ENCODE results near the gene WWOX. TPM values are rescaled to one million over a fixed set of nuclear protein-coding genes. Genes with fewer than 3 reads are reported as not detected.

WWOX gene
- total and polyA plus RNA-seq, 4 experiments from 2014 or later: 10.4 to 23.1 (median 17.5) TPM

DNA sequence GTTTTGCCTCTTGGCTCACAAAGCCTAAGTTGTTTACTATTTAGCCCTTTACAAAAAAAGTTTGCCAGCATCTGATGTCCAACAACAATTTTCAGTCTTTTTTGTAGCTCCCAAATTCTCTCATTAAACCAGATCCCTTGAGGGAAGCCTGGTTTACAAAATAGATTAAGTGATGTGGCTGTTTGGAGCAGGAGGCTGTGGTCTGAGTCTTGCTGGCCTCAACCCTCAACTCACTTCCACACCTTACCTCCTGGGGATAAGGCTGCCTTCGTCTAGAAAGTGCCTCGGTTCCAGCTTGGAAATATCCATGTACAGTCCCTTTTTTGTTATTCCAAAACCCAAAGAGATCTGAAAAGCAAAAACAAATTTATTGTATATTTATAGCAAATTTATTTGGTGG is 138.4 kb downstream of the WWOX start:
- Mint-ChIP-seq H3K4me1 (peaks cover 0 to 3% (median under 1%) of the 10 kb centered on the region in 4 donors), H3K9me3 (no peaks in the 10 kb centered on the region), H3K4me3 (no peak overlapping the region), H3K27ac (no peak overlapping the region), H3K27me3 (no peaks in the 10 kb centered on the region), H3K36me3 (peaks cover 0 to 9% of the 10 kb centered on the region in 2 donors)
- Histone ChIP-seq H3K36me3 (ENCODE audit: insufficient read depth, low read length) (no peaks in the 10 kb centered on the region), H3K4me1 (ENCODE audit: insufficient read depth, low read length) (no peaks in the 10 kb centered on the region), H3K9me3 (ENCODE audit: control insufficient read depth in 1 of 2, low read length in 2 of 2) (no peaks in the 10 kb centered on the region), H3K27me3 (ENCODE audit: insufficient read depth, low read length) (no peaks in the 10 kb centered on the region), H3K27ac (ENCODE audit: low read depth, low read length) (no peak overlapping the region), H3K4me3 (ENCODE audit: low read length in 2 of 2) (no peak overlapping the region)
- intact Hi-C loops (cut with micrococcal nuclease): no loop called here
- CTCF ChIA-PET (ENCODE audit: partially characterized antibody): interaction anchor here (0.6 kb wide), 1 partner anchor 16 kb away, joined by 3 read pairs; no protein-coding TSS in a partner anchor
- DNase-seq: no peak
- POLR2A ChIA-PET (ENCODE audit: partially characterized antibody): no interaction called here

DNA sequence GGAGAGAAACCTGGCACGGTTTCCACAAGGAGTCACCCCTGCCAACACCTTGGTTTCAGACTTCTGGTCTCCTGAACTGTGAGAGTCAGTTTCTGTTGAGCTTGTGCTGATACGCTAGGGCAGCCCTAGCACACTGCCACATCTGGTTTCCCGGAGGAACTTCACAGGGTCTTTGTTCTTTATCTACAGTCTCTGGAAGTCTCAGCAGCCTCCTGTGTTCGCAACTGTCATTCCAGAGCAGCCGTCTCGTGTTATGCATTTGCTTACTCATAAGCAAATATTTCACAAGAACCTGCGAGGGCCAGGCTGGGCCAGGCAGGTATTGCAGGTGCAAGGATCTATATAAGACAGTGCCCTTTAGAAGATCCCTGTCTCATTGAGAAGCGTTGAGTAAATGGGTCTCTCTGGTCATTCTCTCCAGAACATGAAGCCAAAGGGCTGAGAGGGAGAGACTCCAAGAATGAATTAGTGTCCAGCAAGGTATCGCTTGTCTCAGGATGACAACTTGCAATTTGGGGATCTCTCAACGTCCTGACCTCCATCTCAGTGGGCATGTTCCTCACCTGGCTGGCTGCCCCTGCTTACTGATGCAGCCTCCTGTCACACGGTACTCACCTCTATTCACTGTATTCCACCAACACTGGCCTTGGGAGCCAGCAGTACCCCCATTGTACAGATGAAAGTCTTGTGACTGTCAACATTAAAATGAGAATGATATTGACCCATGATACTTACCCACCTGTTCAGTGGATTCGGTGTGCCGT is 141.2 kb downstream of the WWOX start:
- ChIA-PET CTCF (ENCODE audit: partially characterized antibody) (no interaction called here), POLR2A (ENCODE audit: partially characterized antibody) (no interaction called here)
- H3K4me3 ChIP-seq (ENCODE audit: low read length in 2 of 2): no peak overlapping the region
- H3K9me3 ChIP-seq (ENCODE audit: control insufficient read depth in 1 of 2, low read length in 2 of 2): no peaks in the 10 kb centered on the region
- H3K27ac Mint-ChIP-seq: no peak overlapping the region
- no peaks in the 10 kb centered on the region for H3K9me3 Mint-ChIP-seq
- H3K27ac ChIP-seq (ENCODE audit: low read depth, low read length): no peak overlapping the region
- no peak overlapping the region for H3K4me3 Mint-ChIP-seq
- intact Hi-C loops (cut with micrococcal nuclease): no loop called here
- peaks cover 0 to 1% (median 0%) of the 10 kb centered on the region in 4 donors for H3K4me1 Mint-ChIP-seq
- H3K27me3 ChIP-seq (ENCODE audit: insufficient read depth, low read length): no peaks in the 10 kb centered on the region
- no peak for DNase-seq
- no peaks in the 10 kb centered on the region for H3K27me3 Mint-ChIP-seq
- H3K36me3 ChIP-seq (ENCODE audit: insufficient read depth, low read length): no peaks in the 10 kb centered on the region
- peaks cover 0 to 9% of the 10 kb centered on the region in 2 donors for H3K36me3 Mint-ChIP-seq
- no peaks in the 10 kb centered on the region for H3K4me1 ChIP-seq (ENCODE audit: insufficient read depth, low read length)

DNA sequence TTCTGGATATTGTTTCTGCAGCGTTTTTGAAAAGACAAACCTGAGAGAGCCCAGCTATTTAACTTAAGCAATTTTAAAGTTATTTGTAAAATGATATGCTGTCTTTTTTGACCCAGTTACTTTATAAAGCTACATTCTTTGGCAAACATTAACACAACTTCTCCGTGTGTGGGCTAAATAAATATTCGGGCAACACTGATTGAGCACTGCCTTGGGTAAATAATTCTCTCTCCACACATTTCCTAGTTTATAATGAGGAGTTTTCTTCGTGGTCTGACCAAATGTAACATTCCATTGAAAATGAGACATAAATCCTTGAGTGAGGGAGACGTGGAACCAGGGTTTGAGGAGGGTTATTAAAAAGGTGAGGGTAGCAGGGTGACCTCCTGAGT is 142.8 kb downstream of the WWOX start:
- no peaks in the 10 kb centered on the region for H3K36me3 ChIP-seq (ENCODE audit: insufficient read depth, low read length)
- Mint-ChIP-seq H3K4me1 (no peaks in the 10 kb centered on the region), H3K27ac (no peak overlapping the region), H3K4me3 (no peak overlapping the region), H3K9me3 (no peaks in the 10 kb centered on the region), H3K27me3 (no peaks in the 10 kb centered on the region), H3K36me3 (peaks cover 0 to 9% of the 10 kb centered on the region in 2 donors)
- intact Hi-C loops (cut with micrococcal nuclease): no loop called here
- H3K4me3 ChIP-seq (ENCODE audit: low read length in 2 of 2): no peak overlapping the region
- CTCF ChIA-PET (ENCODE audit: partially characterized antibody): no interaction called here
- no peaks in the 10 kb centered on the region for H3K9me3 ChIP-seq (ENCODE audit: control insufficient read depth in 1 of 2, low read length in 2 of 2)
- no peaks in the 10 kb centered on the region for H3K4me1 ChIP-seq (ENCODE audit: insufficient read depth, low read length)
- no peaks in the 10 kb centered on the region for H3K27me3 ChIP-seq (ENCODE audit: insufficient read depth, low read length)
- POLR2A ChIA-PET (ENCODE audit: partially characterized antibody): no interaction called here
- H3K27ac ChIP-seq (ENCODE audit: low read depth, low read length): no peak overlapping the region
- DNase-seq: no peak

DNA sequence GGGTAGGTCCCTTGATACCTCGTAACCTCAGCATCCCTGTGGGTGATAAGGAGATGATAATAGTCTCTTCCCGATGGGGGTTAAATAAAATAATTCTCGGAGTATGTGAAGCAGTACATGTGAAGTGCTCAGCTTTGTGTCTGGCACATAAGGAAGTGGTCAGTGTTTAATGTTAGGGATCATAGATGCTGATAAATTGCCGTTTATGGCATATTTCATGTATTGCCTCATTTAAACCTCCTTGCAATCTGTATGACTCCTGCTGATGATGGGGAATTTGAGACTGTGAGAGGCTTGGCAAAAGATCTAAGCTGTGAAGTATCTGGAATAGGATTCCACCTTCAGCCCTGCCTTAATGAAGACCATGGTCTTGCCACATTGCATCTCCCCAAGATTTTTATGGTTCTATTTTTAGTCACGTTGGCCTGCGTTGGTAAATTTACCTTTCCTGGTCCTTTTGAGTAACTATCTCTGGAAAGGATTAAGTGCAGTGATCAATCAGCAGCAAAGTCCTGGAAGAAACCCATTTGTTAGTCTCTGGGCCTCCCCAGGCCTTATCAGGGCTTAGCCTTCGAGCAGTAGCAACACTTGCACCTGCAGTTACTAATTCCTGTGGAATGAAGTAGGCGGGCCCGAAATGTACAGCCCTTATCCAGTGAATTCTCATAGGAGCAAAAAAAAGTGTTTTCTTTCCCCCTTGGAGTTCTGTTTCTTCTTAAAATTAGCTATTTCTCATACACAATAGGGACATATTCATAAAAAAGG is 144.9 kb downstream of the WWOX start:
- H3K36me3 Mint-ChIP-seq: peaks cover 0 to 17% of the 10 kb centered on the region in 2 donors
- intact Hi-C loops (cut with micrococcal nuclease): no loop called here
- H3K4me3 Mint-ChIP-seq: no peak overlapping the region
- Histone ChIP-seq H3K36me3 (ENCODE audit: insufficient read depth, low read length) (no peaks in the 10 kb centered on the region), H3K27ac (ENCODE audit: low read depth, low read length) (no peak overlapping the region), H3K4me3 (ENCODE audit: low read length in 2 of 2) (no peak overlapping the region), H3K4me1 (ENCODE audit: insufficient read depth, low read length) (no peaks in the 10 kb centered on the region), H3K27me3 (ENCODE audit: insufficient read depth, low read length) (no peaks in the 10 kb centered on the region), H3K9me3 (ENCODE audit: control insufficient read depth in 1 of 2, low read length in 2 of 2) (no peaks in the 10 kb centered on the region)
- no peak overlapping the region for H3K27ac Mint-ChIP-seq
- no peak for DNase-seq
- H3K9me3 Mint-ChIP-seq: peaks cover 0 to 3% (median 0%) of the 10 kb centered on the region in 8 donors
- no peaks in the 10 kb centered on the region for H3K27me3 Mint-ChIP-seq
- H3K4me1 Mint-ChIP-seq: no peaks in the 10 kb centered on the region
- ChIA-PET CTCF (ENCODE audit: partially characterized antibody) (no interaction called here), POLR2A (ENCODE audit: partially characterized antibody) (no interaction called here)

DNA sequence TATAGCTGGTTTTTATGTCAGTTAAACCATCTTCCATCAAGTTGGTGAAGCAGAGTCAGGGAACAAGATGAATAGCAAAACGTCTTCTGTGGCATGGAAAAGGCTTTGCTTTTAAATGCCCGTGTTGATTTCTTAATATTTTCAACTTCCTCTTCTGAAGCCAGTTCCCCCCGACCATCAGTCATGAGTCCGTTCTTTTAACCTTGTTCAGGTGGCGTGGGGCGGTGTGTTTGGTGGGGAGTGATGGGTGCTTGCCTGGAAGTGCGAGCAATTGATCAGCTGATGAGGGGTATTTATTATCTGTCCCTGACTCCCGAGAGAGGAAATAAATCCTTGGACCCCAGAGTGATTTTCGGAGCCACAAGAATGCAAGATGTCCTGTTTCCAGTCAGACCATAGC is 147.1 kb downstream of the WWOX start:
- POLR2A ChIA-PET (ENCODE audit: partially characterized antibody): no interaction called here
- intact Hi-C loops (cut with micrococcal nuclease): no loop called here
- peaks cover 0 to 4% (median 3%) of the 10 kb centered on the region in 4 donors for H3K4me1 Mint-ChIP-seq
- H3K36me3 Mint-ChIP-seq: peaks cover 0 to 7% of the 10 kb centered on the region in 2 donors
- Histone ChIP-seq H3K36me3 (ENCODE audit: insufficient read depth, low read length) (no peaks in the 10 kb centered on the region), H3K9me3 (ENCODE audit: control insufficient read depth in 1 of 2, low read length in 2 of 2) (no peaks in the 10 kb centered on the region), H3K27me3 (ENCODE audit: insufficient read depth, low read length) (no peaks in the 10 kb centered on the region), H3K27ac (ENCODE audit: low read depth, low read length) (no peak overlapping the region), H3K4me1 (ENCODE audit: insufficient read depth, low read length) (no peaks in the 10 kb centered on the region), H3K4me3 (ENCODE audit: low read length in 2 of 2) (no peak overlapping the region)
- CTCF ChIA-PET (ENCODE audit: partially characterized antibody): no interaction called here
- peaks cover 0 to 3% (median 0%) of the 10 kb centered on the region in 8 donors for H3K9me3 Mint-ChIP-seq
- no peak for DNase-seq
- H3K4me3 Mint-ChIP-seq: no peak overlapping the region
- H3K27ac Mint-ChIP-seq: no peak overlapping the region
- no peaks in the 10 kb centered on the region for H3K27me3 Mint-ChIP-seq

DNA sequence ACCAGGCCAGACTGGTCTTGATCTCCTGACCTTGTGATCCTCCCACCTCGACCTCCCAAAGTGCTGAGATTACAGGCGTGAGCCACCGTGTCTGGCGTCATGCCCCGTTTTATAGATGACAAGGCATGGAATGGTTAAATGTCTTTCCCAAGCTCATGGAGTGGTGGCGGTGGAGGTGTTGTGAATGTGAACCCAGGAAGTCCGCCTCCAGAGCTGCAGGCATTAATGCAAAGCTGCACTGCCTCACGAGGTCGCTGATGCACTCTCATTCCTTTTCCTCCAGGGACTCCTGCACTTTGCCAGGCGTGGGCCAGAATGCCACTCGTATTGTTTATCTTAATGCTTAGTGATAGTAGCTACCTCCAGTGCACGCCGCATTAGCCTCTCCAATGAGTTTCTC is 149.6 kb downstream of the WWOX start:
- Mint-ChIP-seq H3K27me3 (no peaks in the 10 kb centered on the region), H3K4me3 (no peak overlapping the region), H3K36me3 (peaks cover 0 to 7% of the 10 kb centered on the region in 2 donors), H3K4me1 (peaks cover 0 to 4% (median 3%) of the 10 kb centered on the region in 4 donors), H3K27ac (no peak overlapping the region), H3K9me3 (peaks cover 0 to 3% (median 0%) of the 10 kb centered on the region in 8 donors)
- Histone ChIP-seq H3K27ac (ENCODE audit: low read depth, low read length) (no peak overlapping the region), H3K9me3 (ENCODE audit: control insufficient read depth in 1 of 2, low read length in 2 of 2) (no peaks in the 10 kb centered on the region), H3K27me3 (ENCODE audit: insufficient read depth, low read length) (no peaks in the 10 kb centered on the region), H3K4me1 (ENCODE audit: insufficient read depth, low read length) (no peaks in the 10 kb centered on the region), H3K36me3 (ENCODE audit: insufficient read depth, low read length) (no peaks in the 10 kb centered on the region), H3K4me3 (ENCODE audit: low read length in 2 of 2) (no peak overlapping the region)
- intact Hi-C loops (cut with micrococcal nuclease): no loop called here
- POLR2A ChIA-PET (ENCODE audit: partially characterized antibody): no interaction called here
- CTCF ChIA-PET (ENCODE audit: partially characterized antibody): no interaction called here
- DNase-seq: no peak

DNA sequence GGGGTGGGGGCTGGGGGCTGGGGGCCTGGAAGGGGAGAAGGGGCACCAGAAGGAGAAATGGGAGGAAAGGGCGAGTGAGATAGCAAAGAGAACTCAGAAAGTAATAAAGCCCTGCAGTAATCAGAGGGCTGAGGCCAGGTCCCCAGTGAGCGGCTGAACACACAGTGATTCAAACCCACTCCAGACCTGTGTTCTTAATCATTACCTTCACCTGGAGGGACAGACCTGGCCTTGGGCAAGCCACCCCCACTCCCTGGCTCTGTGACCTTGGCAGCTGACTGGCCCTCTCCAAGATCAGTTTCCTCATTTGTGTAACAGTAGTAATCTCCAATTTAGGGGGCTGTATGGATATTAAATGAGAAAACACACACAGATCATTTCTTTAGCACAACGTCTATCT is 150.4 kb downstream of the WWOX start:
- H3K4me3 ChIP-seq (ENCODE audit: low read length in 2 of 2): no peak overlapping the region
- peaks cover 0 to 4% (median 3%) of the 10 kb centered on the region in 4 donors for H3K4me1 Mint-ChIP-seq
- H3K4me1 ChIP-seq (ENCODE audit: insufficient read depth, low read length): no peaks in the 10 kb centered on the region
- no peaks in the 10 kb centered on the region for H3K9me3 ChIP-seq (ENCODE audit: control insufficient read depth in 1 of 2, low read length in 2 of 2)
- H3K4me3 Mint-ChIP-seq: no peak overlapping the region
- no peaks in the 10 kb centered on the region for H3K27me3 ChIP-seq (ENCODE audit: insufficient read depth, low read length)
- CTCF ChIA-PET (ENCODE audit: partially characterized antibody): no interaction called here
- no peak overlapping the region for H3K27ac Mint-ChIP-seq
- H3K27ac ChIP-seq (ENCODE audit: low read depth, low read length): no peak overlapping the region
- POLR2A ChIA-PET (ENCODE audit: partially characterized antibody): no interaction called here
- no peak for DNase-seq
- peaks cover 0 to 7% of the 10 kb centered on the region in 2 donors for H3K36me3 Mint-ChIP-seq
- H3K27me3 Mint-ChIP-seq: no peaks in the 10 kb centered on the region
- H3K9me3 Mint-ChIP-seq: peaks cover 0 to 3% (median 0%) of the 10 kb centered on the region in 8 donors
- no peaks in the 10 kb centered on the region for H3K36me3 ChIP-seq (ENCODE audit: insufficient read depth, low read length)
- intact Hi-C loops (cut with micrococcal nuclease): no loop called here
